HL-60 (cell line): Measurements from ENCODE around the gene KLF6.

Experiments
- DNase-seq, 2 experiments: peaks; one replicate each; pipeline ENCODE4 v3.0.0-alpha.2; 2010 to 2020; ENCODE audit warnings: low read depth in 1 of 2, low spot score in 1 of 2
- H3K27ac ChIP-seq: fragments of 250-450 bp; sonication (Bioruptor Pico); replicated peaks from 2 replicates; pipeline ENCODE4 v1.5.1; 2020; ENCODE audit warnings: mild to moderate bottlenecking, moderate library complexity
- H3K27me3 ChIP-seq: fragments of 250-450 bp; sonication (Bioruptor Pico); 2 replicates; pipeline ENCODE4 v1.5.1; 2021; ENCODE audit warnings: mild to moderate bottlenecking, moderate library complexity; ENCODE audit not compliant: insufficient read depth, poor library complexity, severe bottlenecking
- H3K4me3 ChIP-seq: replicated peaks from 2 replicates; pipeline ENCODE4 v1.5.1; 2011; ENCODE audit warnings: mild to moderate bottlenecking, control low read depth, low read length; ENCODE audit not compliant: insufficient read depth
- GABPA ChIP-seq: IDR thresholded peaks from 2 replicates; pipeline ENCODE4 v1.6.1; 2012; ENCODE audit warnings: low read depth
- POLR2AphosphoS5 ChIP-seq: IDR thresholded peaks from 2 replicates; pipeline ENCODE4 v1.6.1; 2012; ENCODE audit warnings: low read depth
- REST ChIP-seq: IDR thresholded peaks from 2 replicates; pipeline ENCODE4 v1.6.1; 2012; ENCODE audit warnings: low read depth; ENCODE audit not compliant: insufficient replicate concordance
- SPI1 ChIP-seq: IDR thresholded peaks from 2 replicates; pipeline ENCODE4 v1.6.1; 2012; ENCODE audit warnings: low read depth, mild to moderate bottlenecking, borderline replicate concordance
- TF ChIP-seq, protein P1 (sequence below): IDR thresholded peaks from one replicate; pipeline ENCODE4 v1.5.1; 2011; ENCODE audit warnings: low read length, control low read depth, inconsistent platforms; ENCODE audit not compliant: insufficient read depth

Gene KLF6

DNA sequence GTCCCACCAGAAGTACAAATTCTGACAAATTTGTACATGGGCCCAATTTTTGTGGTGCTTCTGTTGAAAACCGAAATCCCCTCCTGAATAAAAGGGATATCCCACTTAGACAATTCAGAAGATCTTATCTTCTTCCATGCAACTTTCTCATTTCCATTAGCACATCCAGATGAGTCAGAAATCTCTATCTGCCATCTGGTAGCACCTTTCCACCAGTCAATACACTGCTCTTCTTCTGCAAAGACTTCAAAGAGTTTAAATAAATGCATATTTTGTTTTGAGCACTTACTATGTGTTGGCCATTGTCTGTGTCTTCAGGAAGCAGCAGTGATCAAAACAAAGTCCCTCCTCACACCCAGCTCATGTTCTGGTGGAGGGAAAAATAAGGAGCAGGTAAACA, 12.7 kb upstream of the KLF6 start:
- no peaks in the 10 kb centered on the region for H3K27me3 ChIP-seq
- no peak overlapping the region for H3K27ac ChIP-seq
- TF ChIP-seq POLR2AphosphoS5, result no peak
- TF ChIP-seq SPI1, result no peak
- no peak for TF ChIP-seq GABPA
- TF ChIP-seq, protein P1, sequence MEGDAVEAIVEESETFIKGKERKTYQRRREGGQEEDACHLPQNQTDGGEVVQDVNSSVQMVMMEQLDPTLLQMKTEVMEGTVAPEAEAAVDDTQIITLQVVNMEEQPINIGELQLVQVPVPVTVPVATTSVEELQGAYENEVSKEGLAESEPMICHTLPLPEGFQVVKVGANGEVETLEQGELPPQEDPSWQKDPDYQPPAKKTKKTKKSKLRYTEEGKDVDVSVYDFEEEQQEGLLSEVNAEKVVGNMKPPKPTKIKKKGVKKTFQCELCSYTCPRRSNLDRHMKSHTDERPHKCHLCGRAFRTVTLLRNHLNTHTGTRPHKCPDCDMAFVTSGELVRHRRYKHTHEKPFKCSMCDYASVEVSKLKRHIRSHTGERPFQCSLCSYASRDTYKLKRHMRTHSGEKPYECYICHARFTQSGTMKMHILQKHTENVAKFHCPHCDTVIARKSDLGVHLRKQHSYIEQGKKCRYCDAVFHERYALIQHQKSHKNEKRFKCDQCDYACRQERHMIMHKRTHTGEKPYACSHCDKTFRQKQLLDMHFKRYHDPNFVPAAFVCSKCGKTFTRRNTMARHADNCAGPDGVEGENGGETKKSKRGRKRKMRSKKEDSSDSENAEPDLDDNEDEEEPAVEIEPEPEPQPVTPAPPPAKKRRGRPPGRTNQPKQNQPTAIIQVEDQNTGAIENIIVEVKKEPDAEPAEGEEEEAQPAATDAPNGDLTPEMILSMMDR, result no peak
- TF ChIP-seq REST, result no peak
- no peak for DNase-seq
- no peak overlapping the region for H3K4me3 ChIP-seq

DNA sequence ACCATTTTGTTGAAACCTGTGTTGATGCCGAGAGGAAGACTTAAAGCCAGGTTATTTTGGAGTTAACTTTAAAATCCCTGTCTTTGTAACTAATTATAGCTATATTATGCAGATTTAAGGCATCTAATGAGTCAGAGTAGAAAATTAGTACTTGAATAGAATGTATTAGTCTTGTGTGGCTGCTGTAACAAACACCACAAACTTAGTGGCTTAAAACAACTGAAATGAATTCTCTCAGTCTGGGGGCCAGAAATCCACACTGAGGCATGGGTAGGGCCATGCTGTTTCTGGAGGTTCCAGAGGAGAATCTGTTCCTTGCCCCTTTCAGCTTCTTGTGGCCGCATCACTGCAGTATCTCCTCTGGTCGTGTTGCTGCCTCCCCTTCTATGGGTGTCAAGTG, 8.5 kb upstream of the KLF6 start:
- H3K4me3 ChIP-seq, result no peak overlapping the region
- no peak for DNase-seq
- H3K27me3 ChIP-seq, result no peaks in the 10 kb centered on the region
- TF ChIP-seq SPI1, result no peak
- no peak for TF ChIP-seq POLR2AphosphoS5
- TF ChIP-seq GABPA, result no peak
- TF ChIP-seq REST, result no peak
- TF ChIP-seq, protein P1, result no peak
- no peak overlapping the region for H3K27ac ChIP-seq

DNA sequence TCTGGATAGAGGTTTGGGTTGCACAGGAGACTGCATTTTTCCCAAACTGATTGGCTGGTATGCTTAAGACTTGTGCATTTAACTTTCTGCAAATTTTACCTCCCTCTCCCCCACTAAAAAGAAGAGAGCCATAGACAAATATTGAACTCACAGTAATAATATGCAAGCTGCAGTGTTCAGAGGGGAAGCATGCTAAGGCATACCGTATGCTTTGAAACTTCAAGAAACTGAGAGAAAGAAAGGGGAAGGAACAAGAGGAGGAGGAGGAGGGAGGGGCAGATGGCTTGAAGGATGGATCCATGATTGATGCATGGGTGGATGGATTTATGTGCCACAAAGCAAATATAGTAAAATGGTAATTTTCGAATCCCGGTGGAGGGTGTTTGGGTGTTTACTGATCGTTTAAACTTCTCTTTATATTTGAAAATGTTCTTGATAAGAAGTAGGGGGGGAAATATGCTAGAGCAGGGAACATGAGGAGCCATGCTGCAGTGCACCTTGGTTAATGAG, 7.8 kb upstream of the KLF6 start:
- Histone ChIP-seq H3K27ac (no peak overlapping the region), H3K4me3 (no peak overlapping the region), H3K27me3 (no peaks in the 10 kb centered on the region)
- no peak for DNase-seq
- no peak for TF ChIP-seq GABPA
- no peak for TF ChIP-seq POLR2AphosphoS5
- TF ChIP-seq, protein P1, result no peak
- no peak for TF ChIP-seq REST
- no peak for TF ChIP-seq SPI1
